IMR-90 (cell line): Measurements from ENCODE around the gene DNAH3.
A peak's percentile ranks its signal among the peaks of the same experiment; 100 is the strongest.

Source experiments
- CEBPB ChIP-seq: IDR thresholded peaks from 2 replicates; pipeline ENCODE4 v1.6.1; 2012; ENCODE audit warnings: low read depth, low read length, improper control_type of control experiment
- CHD1 ChIP-seq: IDR thresholded peaks from 2 replicates; pipeline ENCODE4 v1.6.1; 2012; ENCODE audit warnings: low read depth, low read length, improper control_type of control experiment
- TF ChIP-seq, protein P1 (sequence below): conservative IDR thresholded peaks from 2 replicates; pipeline ENCODE4 v1.5.1; 2012; ENCODE audit warnings: mild to moderate bottlenecking, low read depth, low read length, improper control_type of control experiment

- TF ChIP-seq, protein P1, sequence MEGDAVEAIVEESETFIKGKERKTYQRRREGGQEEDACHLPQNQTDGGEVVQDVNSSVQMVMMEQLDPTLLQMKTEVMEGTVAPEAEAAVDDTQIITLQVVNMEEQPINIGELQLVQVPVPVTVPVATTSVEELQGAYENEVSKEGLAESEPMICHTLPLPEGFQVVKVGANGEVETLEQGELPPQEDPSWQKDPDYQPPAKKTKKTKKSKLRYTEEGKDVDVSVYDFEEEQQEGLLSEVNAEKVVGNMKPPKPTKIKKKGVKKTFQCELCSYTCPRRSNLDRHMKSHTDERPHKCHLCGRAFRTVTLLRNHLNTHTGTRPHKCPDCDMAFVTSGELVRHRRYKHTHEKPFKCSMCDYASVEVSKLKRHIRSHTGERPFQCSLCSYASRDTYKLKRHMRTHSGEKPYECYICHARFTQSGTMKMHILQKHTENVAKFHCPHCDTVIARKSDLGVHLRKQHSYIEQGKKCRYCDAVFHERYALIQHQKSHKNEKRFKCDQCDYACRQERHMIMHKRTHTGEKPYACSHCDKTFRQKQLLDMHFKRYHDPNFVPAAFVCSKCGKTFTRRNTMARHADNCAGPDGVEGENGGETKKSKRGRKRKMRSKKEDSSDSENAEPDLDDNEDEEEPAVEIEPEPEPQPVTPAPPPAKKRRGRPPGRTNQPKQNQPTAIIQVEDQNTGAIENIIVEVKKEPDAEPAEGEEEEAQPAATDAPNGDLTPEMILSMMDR: 0 out of 2 replicates have a peak, but pooled peaks have one; percentile 5
- TF ChIP-seq CEBPB (no peak), CHD1 (no peak)
Observed at GRCh38 chr16:21158208-21159110, 7.8 kb upstream of the DNAH3 start, which contains the start of gene LDAF1.
